ENCODE results near the gene PBX1.
A peak's percentile ranks its signal among the peaks of the same experiment; 100 is the strongest.

The PBX1 gene

GRCh38 chr1:164560121-164560541 lies 1.1 kb downstream of the PBX1 start:
- peak in 1 of 2 donors; percentile 49 for DNase-seq (ENCODE audit: low read depth in 2 of 2)
- TF ChIP-seq CTCF (IDR thresholded peaks at IDR 0.05; ENCODE audit: low read depth, low read length), result no peak
- H3K4me3 ChIP-seq (replicated peaks in 1 of 2; ENCODE audit: low read depth in 2 of 2, low read length in 2 of 2), result peak overlapping the region; percentile 69 to 78

DNA sequence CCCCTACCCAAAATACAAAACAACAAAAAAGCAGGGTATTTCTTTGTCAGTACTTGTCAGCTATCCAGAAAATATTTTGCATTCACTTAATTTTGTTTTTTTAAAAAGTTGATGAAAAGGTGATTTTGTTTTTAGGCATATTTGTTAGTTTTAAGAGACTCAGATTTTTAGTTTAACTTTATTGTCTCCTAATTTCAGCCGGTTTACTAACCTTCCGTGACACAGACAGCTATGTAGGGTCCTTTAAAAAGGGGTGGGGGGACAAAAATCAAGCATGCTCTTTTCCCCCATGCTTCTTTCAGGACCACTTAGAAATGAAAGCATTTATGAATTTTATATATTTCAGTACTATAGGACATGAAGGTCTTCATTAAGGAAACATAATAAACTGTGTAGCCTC lies 1.6 kb downstream of the PBX1 start:
- DNase-seq (ENCODE audit: low read depth in 2 of 2), result no peak
- TF ChIP-seq CTCF (IDR thresholded peaks at IDR 0.05; ENCODE audit: low read depth, low read length), result no peak
- H3K4me3 ChIP-seq (replicated peaks in 1 of 2; ENCODE audit: low read depth in 2 of 2, low read length in 2 of 2), result peak overlapping the region; percentile 69 to 78

DNA sequence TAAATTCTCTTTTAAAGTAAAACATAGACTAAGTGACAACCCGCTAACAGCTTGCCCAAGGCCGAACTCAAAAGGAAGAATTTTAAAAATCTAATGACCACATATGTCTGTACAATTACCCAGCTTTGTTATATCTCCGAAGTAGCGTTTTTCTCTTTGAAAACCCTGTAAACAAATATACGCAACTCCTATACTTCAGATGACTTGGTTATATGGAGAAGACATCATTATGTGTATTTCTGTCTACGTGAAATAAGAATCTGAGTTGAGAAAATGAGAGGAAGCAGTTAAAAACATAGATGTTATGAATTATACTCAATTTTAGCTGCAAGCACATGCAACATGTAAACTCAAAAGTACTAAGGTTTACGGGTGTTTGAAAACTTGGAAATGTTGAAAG lies 2.0 kb downstream of the PBX1 start:
- peak overlapping the region; percentile 69 to 78 for H3K4me3 ChIP-seq (replicated peaks in 1 of 2; ENCODE audit: low read depth in 2 of 2, low read length in 2 of 2)
- peak in 1 of 2 donors; percentile 52 for DNase-seq (ENCODE audit: low read depth in 2 of 2)
- no peak for TF ChIP-seq CTCF (IDR thresholded peaks at IDR 0.05; ENCODE audit: low read depth, low read length)

GRCh38 chr1:164561472-164561871 lies 2.5 kb downstream of the PBX1 start:
- peak overlapping the region; percentile 69 to 78 for H3K4me3 ChIP-seq (replicated peaks in 1 of 2; ENCODE audit: low read depth in 2 of 2, low read length in 2 of 2)
- DNase-seq (ENCODE audit: low read depth in 2 of 2), result peak in 1 of 2 donors; percentile 50
- TF ChIP-seq CTCF (IDR thresholded peaks at IDR 0.05; ENCODE audit: low read depth, low read length), result no peak

DNA sequence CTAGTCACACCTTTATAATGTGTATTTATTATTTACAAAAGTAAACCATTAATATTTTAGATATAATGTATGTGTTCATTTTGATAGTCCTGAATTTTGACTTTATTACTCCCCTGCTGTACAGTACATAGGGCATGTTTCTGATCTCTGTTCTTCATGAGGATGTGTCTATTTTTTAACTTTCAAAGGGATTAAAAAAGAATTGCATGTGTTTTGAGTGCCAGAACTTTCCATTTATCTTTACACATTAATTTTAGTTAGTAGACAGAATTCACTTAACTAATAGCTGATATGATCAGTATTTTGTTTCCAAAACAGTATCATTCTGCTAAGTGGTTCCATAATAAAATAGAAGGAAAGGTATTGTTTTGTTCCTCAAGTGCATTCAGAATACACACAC lies 3.1 kb downstream of the PBX1 start:
- H3K4me3 ChIP-seq (replicated peaks in 1 of 2; ENCODE audit: low read depth in 2 of 2, low read length in 2 of 2), result peak overlapping the region; percentile 69 to 78
- no peak for DNase-seq (ENCODE audit: low read depth in 2 of 2)
- no peak for TF ChIP-seq CTCF (IDR thresholded peaks at IDR 0.05; ENCODE audit: low read depth, low read length)

DNA sequence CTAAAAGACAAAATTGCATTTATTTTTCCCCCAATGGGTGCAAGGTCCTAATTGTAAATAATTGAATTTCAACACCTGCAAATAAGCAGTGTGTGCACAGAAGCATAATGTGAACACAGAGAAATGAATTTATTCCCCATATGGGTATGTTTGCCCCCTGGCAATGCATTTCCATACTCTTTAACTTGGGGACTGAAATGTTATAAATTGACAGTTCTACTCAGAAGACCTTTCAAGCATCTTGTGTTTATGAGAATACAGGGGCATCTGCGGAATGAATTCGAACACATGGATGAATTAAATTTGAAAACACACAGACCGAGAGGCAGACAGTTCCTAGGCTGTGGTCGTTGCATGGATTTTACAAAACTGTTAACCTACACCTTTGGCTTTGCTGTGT lies 3.5 kb downstream of the PBX1 start:
- DNase-seq (ENCODE audit: low read depth in 2 of 2), result peak in 1 of 2 donors; percentile 52
- peak overlapping the region; percentile 69 to 78 for H3K4me3 ChIP-seq (replicated peaks in 1 of 2; ENCODE audit: low read depth in 2 of 2, low read length in 2 of 2)
- TF ChIP-seq CTCF (IDR thresholded peaks at IDR 0.05; ENCODE audit: low read depth, low read length), result no peak

DNA sequence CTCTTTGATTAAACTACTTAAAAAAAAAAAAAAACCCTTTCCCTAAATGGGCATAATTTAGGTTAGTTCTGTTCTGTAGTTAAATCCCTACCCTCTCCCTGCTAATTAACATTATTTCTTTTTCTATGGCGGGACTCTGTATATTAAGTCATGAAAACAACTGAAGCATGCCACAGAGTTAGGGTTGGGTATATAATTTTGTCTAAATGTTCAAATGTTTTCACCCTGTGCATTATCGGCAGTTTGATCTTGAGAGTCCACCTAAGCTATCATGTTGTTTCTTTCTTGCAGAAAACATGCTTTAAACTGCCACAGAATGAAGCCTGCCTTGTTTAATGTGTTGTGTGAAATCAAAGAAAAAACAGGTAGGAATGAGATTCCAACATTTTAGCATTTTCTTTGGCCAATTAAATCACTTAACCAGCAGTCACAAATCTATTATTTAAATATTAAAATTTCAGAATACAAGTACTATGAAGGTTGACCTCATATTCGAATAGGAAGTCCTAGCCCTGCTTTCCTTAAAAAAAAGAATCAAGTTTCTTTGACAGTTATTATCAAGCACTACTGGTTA lies 4.0 kb downstream of the PBX1 start:
- DNase-seq (ENCODE audit: low read depth in 2 of 2), result peak in 1 of 2 donors; percentile 48

More for the DNA sequence above, 4.0 kb downstream of the PBX1 start:
- H3K4me3 ChIP-seq (replicated peaks in 1 of 2; ENCODE audit: low read depth in 2 of 2, low read length in 2 of 2), result peak overlapping the region; percentile 69 to 78
- TF ChIP-seq CTCF (IDR thresholded peaks at IDR 0.05; ENCODE audit: low read depth, low read length), result no peak
